GOT3 (cell line): ENCODE measurements around the gene SEC14L1.
A peak's percentile ranks its signal among the peaks of the same experiment; 100 is the strongest.
"Not testable (repeated sequence)": the region's sequence is repeated elsewhere in the genome, so short reads cannot be mapped to it uniquely, and the experiment has no call there.

ENCODE experiments used
- DNase-seq: peaks from one replicate; lab custom pipeline; 2025; ENCODE audit warnings: mixed read lengths; lab: John Stamatoyannopoulos, UW

SEC14L1 gene

DNA sequence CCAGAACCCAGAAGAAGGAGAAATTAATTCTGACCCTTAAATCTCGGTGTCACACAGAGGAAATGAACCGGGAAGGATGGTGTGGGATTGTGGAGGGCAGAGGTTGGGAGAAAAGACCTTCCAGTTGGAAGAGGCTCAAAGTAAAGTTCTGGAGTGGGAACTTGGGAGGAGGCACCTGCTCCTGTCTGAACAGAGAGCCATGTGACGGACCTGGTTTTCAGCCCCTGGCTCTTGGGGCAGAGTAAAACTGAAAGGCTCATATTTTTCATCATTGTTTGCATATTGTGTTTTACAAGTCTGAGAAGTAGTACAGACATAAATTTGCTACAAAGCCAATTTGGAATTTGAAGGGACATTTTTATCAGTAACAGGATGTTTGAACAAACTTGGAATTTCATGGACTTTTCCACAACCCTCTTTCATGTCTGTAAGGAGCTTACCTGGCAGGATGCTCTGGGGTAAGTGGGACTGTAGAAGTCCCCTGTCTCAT lies 24.4 kb upstream of the SEC14L1 start:
- no peak for DNase-seq

DNA sequence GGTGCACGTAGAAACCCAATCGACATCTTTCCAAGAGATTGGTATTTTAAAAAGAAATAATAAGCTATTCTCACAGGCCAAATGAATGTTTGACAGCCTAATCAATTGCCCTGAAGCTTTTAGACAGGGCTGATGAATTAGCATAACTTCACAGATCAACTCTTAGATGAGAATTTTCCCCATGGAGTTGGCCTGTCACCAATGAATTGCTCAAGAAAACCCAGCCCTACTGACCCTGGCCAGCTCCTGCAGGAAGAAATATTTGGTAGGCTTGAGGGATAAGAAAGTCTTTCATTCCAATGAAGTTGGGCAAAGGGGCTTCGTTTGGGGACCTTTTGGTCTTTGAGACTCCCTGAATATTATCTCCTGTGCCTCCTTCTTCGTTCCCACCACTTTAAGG lies 23.4 kb upstream of the SEC14L1 start:
- DNase-seq, result no peak

DNA sequence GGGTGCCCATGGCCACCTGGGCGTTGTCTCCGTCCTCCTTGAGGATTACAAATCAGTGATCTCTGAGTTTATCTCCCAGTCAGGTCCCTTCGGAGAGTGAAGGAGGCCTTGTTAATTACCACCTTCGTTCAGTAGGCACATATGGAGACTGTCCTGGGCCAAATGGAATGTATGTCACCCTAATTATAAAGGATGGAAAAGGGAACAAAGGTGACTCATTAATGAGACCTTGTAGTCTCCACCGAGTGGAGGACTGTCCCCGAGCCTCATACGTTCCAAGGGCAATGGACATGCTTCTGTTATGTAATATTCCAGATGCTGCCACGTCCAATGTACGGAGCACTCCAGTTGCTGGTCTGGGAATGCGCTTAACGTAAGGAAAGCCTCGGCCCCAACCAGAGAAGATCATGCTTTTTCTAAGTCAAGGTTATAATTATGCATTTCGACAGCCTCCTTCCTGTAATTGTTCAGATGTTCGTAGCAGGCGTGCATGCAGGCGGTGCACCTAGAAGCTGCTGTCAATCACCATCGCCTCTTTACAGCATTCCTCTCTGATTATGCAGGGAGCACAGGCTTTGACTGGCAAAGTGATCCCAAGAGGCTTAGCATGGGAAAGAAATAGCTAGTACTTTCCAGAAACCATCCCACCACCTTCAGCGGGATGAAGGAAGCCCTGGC lies 22.4 kb upstream of the SEC14L1 start:
- no peak for DNase-seq

DNA sequence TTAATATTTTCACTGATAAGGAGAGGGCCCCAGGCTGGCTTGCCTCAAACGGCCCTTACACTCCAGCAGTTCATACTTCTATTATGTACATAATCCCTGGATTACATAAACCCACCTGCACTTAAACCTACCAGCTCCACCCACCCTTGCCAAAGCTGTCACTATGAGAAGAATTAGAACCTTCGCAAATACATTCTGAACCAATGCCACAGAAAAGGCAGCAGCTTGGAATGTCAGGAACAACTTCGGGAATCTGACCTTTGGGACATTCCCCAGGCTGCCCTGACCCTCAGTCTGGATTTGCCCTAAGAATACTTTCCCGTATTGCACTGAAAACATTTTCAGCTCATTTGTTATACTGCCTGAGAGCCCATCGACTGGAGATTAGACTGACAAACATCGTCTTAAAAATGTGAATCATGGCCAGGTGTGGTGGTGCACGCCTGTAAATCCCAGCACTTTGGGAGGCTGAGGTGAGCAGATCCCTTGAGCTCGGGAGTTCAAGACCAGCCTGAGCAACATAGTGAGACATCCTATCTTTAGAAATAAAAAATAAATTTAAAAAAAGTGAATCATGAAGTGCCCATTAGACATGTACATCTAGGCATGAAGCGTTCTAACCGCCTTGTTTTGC lies 21.0 kb upstream of the SEC14L1 start:
- DNase-seq, result no peak

DNA sequence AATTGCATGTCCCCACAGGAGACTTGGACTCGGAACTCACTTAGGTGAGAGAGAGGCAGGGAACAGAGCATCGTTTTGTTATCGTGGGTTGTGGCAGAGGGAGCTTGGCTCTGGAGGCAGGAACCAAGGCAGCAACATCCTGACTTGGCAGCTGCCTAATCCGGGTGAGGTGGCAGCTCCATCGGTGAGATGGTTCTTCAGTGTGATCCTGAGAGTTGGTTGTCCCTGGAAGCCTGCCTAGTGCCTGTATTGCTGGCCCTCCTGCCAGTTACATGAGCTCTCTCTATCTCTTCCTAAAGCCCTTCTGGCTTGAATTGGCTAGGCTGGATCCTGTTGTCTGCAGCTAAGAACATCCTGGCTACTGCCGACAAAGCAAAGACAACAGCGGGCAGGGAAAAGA lies 19.9 kb upstream of the SEC14L1 start:
- no peak for DNase-seq

DNA sequence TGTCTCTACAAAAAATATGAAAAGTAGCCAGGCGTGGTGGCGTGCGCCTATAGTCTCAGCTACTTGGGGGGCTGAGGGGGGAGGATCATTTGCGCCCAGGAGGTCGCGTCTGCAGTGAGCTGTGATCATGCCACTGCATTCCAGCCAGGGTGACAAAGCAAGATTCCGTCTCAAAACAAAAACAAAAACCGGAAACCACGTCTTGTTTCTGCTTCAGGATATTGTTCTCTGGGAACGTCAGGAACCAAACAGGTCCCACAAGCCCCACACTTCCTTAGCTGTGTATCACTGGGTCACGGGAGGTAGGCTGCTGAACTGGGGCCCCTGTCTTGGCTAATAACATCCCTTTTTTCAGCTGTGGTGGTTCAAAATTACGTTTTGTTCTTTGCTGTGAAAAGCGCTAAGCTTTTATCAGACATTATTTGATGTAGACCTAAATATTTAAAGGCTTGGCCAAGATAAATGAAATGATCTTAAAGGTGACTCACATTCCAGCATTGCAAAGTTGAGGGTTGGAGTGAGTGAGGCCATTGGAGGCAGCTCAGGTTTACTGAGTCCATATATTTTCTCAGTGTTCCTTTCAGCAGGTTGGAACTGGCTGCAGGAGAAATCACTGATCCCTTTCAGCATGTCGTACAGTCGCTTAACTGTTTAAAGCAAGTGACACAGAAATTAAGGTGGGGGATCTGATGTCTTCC lies 16.4 kb upstream of the SEC14L1 start:
- no peak for DNase-seq

DNA sequence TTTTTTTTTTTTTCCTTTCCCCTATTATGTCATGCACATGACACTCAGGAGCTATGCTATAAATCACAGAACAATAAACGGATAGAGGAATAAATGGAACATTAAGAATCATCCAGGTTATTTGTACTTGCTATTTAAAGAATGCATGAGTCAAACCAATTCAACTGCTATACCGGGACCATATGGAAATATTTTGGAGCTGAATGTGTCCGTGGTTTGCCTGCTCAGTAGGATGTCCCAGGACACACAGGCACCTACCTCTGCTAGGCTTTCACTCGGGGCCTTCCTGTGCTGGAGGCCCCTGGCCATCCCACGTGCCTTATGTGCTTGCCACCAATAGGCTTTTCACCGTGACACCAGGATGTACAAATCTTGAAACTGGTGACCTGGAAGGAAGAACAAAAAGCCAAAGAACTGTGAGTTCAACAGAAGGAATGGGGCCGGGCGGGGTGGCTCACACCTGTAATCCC lies 15.3 kb upstream of the SEC14L1 start:
- DNase-seq, result no peak

DNA sequence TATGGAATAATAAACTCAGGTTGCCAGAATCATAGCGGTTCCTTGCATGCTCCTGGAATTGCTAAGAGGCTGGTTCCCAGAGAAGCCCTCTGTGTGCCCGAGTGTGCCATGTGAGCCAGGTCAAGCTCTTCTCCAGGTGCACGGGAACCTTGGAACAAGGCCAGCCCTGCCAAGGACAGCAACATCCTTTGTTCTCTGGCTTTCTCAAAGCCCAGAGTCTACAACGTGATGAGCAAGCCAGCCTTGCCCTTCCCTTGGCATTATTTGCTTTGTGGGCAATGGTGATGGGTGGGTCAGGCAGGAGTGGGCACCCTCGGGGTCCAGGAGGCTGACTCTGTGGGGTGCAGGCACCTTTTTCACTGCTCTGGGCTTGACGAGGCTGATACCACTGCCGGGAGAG lies 14.2 kb upstream of the SEC14L1 start:
- DNase-seq, result no peak

DNA sequence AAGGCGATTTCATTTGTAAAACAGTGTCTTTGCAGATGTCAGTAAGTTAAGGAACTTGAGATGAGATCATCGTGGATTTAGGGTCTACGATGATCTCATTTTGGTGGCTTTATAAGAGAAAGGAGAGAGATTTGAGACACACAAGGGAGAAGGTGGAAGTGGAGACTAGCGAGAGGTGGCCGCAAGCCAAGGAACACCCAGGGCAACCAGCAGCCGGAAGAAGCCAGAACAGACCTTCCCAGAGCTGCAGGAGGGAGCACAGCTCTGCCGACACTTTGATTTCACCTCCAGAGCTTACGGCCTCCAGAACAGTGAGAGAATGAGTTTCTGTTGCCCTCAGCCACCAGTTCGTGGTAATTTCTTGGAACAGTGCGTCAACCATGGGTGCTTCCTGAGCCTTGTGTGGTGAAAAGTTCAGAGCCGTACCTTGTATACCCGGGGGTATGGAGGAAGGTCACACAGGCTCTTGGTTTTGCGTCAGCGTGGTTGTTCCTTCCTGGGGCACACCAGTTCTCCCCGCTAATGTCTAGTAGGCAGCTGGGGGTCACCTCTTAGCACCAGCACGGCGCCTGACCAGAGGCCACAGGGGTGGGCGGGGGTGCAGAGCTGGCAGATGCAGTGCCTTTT lies 12.9 kb upstream of the SEC14L1 start:
- DNase-seq, result no peak

DNA sequence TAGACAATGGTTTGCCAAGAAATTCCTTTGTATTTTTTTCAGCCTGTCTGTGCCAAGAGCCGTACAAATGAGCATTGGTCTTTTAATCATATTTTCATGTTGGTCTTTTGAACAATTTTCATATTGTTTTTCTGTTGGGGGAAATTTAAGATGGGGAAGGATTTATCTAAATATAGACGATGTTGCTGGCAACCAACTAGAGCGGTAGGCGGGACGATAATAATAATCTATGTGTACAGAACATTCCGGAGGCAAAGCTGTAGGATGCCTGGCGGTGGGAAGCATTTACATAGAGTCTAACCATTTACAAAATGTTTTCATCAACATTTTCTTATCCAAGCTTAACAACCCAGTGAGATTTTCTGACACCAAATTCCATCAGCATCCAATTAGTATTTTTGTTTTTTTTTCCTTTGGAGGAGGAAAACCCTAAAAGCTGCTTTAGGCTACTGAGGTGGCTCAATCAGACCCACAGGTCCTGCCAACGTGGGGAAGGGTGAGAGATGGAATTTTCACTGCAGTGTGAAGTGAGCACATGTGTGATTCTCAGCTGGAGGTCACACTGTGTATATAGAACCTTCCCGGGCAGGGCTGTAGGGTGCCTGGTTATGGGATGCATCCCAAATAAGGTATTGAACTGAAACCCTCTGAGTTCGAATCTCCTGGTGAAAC lies 11.7 kb upstream of the SEC14L1 start:
- no peak for DNase-seq

DNA sequence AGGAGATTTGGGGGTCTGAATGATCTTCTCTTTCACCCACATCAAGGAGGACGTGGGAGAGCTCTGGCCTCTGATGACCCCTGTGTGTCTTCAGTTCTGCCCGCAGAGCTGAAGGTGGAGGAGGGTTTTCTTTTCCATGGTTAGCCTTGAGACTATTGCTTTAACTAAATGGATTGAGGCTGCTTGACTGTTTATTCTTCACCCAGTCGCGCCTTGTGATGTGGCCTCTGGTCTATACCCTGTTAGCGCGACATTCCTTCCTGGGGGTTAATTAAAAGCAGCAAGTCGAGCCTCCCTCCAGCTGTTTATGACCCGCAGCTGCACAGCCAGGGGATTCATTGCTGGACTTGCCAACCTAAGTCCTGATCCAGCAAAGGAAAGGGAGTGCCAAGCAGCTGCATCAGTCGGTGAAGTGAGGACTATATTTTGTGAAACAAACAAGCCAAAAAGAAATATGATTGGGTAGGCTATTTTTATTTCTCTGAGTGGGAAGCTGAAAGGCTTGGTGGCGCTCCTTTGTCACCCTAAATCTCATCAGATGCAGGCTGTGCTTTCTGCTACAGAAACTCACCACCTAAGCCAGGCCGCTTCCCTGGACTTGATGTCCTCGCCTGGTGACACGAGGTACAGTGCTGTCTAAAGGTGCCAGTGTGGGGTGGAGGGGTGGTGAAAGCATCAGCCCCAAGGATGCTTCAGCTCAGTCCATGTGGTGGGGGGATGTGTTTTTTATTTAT lies 11.0 kb upstream of the SEC14L1 start:
- no peak for DNase-seq

DNA sequence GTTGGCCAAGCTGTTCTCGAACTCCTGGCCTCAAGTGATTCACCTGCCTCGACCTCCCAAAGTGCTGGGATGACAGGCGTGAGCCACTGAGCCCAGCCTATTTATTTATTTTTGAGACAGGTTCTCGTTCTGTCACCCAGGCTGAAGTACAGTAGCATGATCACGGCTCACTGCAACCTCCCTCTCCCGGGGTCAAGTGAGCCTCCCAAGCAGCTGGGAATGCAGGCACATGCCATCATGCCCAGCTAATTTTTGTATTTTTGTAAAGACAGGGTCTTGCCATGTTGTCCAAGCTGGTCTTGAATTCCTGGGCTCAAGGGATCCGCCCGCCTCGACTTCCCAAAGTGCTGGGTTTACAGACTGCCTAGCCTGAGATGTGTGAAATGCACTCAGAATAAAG lies 10.2 kb upstream of the SEC14L1 start:
- no peak for DNase-seq

DNA sequence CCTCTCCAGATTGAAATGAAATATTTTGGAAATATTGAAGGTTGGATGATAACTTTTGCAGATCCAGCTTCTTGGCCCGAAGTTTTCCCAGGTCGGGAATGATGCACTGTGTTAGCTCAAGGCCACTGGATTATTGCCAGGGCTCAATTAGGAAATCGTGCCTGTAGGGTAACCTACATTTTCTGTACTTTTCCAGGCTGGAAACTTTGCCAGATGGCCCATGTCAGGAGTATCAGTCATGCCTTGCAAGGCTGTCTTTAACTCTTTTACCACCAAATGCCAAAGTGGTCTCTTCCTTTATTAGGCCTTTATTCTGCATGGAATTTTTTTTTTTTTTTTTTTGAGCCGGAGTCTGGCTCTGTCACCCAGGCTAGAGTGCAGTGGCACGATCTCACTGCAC lies 8.9 kb upstream of the SEC14L1 start:
- DNase-seq, result no peak

DNA sequence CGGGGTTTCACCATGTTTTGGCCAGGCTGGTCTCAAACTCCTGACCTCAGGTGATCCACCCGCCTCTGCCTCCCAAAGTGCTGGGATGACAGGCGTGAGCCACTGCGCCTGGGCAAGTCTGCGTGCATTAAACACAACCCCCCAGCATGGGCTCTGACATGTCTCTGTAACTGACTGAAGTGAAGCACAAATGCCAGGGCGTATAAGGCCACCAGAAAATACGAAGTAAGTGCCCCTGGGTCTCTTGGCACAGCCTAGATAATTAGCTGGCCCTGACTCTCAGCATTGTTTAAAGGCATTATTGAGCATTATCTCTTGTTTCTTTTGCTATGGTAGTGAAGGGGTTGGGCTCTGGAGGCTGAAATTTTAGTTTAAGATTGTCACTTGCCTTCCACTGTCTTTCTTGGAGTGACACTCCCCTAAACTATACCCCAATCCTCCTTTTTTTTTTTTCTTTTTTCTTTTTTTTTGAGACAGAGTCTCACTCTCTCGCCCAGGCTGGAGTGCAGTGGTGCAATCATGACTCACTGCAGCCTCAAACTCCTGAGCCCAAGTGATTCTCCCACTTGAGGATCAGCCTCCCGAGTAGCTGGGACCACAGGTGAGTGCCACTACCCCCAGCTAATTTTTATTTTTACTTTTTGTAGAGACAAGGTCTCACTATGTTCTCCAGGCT lies 8.2 kb upstream of the SEC14L1 start:
- DNase-seq, result no peak

DNA sequence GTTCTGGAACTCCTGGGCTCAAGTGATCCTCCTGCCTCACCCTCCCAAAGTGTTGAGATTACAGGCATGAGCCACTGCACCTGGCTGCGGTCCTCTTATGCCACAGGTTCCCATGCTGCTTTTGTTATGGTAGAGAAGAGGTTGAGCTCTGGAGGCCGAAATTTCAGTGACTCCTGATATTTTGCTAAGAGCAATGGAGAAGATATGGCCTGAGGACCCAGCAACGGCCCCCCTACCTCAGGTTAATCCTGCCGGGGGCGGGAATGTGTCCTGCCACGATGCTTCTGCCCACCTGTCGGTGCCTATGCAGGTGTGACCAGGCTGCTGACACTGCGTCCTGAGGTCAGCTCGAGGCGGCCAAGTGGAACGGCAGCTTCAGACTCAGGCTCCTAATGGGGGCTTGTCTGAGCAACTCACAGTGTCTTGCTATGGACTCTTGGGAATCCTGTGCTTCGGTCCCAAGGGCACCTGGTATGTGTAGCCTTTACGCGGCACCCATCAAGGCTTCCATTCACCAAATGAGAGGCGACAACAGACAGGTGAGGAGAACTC lies 7.6 kb upstream of the SEC14L1 start:
- no peak for DNase-seq

DNA sequence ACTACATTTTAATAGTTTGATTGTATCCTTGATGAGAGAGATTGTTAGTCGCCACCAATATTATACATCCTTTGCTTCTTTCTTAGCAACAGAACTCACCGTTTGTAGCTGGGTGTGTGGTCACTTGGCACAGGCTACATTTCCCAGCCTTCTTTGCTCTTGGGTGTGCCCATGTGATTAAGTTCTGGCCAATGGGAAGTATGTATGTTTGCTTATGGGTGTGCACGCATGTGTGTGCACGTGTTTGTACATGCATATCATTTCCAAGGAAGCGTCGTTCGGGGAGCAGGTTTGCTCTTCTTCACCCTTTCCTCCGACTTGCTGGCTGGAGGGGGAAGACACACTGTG lies 4.4 kb upstream of the SEC14L1 start:
- no peak for DNase-seq

DNA sequence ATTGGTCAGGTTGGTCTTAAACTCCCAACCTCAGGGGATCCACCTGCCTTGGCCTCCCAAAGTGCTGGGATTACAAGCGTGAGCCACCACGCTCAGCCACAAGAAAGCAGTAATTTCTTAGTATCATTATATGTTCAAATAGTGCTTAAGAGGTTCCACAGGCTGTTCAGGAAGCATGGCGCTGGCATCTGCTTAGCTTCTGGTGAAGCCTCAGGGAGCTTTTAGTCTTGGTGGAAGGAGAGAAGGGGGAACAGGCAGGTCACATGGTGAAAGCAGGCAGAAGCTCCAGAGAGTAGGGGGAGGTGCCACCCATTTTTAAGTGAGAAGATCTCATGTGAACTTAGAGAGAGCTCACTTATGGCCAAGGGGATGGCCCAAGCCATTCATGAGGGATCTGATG lies 3.7 kb upstream of the SEC14L1 start:
- DNase-seq, result no peak

DNA sequence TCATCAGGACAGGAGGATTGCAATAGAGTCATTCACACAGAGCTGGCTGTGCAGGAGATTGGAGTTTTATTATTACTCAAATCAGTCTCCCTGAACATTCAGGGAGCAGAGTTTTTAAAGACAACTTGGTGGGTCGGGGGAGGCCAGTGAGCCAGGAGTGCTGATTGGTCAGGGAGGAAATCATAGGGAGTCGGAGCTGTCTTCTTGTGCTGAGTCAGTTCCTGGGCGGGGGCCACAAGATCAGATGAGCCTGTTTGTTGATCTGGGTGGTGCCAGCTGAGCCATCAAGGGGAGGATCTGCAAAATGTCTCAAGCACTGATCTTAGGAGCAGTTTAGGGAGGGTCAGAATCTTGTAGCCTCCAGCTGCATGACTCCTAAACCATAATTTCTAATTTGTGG lies 2.9 kb upstream of the SEC14L1 start:
- DNase-seq, result not testable (repeated sequence)

DNA sequence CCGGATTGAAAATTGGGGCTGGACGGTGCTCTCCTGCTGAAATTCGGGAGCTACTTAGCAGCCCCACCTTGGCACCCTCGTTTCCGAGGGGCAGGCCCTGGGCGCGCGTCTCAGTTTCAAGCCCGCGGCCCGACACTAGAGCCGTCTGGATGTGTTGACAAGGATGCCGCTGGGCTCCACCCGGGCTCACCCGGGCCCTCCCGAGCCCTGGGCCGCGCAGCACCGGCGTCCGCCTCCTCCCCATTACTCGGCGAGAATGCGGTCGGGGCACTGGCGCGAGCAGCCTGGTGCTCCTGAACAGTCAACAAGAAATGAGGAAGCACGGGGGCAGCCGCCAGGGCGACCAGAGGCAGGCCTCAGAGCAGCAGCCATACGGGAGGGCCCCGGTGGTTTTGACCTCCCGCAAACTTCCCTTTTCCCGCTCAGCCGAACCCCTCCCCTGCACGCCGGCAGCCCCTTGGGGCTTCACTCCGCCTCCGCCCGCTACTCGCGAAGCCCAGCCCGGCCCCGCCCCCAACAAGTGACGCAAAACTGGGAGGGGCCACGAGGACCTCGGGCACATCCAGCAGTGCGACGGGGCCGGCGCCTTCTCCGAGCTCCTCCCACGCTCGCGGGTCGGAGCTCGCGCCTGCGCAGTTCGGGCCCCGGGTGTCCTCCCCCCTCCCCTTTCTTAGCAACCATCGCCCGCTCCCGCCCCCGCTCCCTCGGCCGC lies 447 bp upstream of the SEC14L1 start:
- peak; percentile 97 for DNase-seq

DNA sequence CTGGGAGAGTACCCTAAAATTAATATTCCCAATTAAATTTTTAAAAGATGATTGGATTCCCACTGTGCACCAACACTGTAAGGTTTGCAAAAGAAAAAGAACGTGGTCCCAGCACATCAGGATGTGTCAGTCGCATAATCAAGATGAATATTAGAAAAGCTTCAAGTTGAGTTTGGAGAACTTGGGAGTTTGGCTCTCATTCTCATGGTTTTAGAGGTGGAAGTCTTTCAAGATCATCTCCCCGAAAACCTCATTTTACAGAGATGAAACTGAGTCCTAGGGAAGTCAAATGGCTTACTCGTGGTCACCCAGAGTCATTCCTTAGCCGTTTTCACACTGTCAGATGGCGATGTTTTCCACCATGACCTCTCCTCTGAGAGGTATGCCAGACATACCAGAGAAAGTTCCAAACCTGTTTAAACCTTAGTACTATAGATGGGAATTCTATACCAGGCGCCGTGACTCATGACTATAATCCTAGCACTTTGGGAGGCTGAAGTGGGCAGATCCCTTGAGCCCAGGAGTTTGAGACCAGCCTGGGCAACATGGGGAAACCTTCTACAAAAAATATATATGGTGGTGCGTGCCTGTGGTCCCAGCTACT lies 1.2 kb downstream of the SEC14L1 start:
- DNase-seq, result no peak
